ENCODE measurements around the gene ART5.

GRCh38 chr11:3679077-3679476, 37.3 kb upstream of the ART5 start:
- TF ChIP-seq CTCF (IDR thresholded peaks at IDR 0.05; ENCODE audit: low read depth, low read length) = no peak
- no peak for TF ChIP-seq POLR2A (IDR thresholded peaks at IDR 0.05; ENCODE audit: extremely low read depth, insufficient read length)

Measured in NB4 (cell line).